Measurements from ENCODE around the gene PML. TPM values are rescaled to one million over a fixed set of nuclear protein-coding genes. Genes with fewer than 3 reads are reported as not detected.

PML gene, protein sequence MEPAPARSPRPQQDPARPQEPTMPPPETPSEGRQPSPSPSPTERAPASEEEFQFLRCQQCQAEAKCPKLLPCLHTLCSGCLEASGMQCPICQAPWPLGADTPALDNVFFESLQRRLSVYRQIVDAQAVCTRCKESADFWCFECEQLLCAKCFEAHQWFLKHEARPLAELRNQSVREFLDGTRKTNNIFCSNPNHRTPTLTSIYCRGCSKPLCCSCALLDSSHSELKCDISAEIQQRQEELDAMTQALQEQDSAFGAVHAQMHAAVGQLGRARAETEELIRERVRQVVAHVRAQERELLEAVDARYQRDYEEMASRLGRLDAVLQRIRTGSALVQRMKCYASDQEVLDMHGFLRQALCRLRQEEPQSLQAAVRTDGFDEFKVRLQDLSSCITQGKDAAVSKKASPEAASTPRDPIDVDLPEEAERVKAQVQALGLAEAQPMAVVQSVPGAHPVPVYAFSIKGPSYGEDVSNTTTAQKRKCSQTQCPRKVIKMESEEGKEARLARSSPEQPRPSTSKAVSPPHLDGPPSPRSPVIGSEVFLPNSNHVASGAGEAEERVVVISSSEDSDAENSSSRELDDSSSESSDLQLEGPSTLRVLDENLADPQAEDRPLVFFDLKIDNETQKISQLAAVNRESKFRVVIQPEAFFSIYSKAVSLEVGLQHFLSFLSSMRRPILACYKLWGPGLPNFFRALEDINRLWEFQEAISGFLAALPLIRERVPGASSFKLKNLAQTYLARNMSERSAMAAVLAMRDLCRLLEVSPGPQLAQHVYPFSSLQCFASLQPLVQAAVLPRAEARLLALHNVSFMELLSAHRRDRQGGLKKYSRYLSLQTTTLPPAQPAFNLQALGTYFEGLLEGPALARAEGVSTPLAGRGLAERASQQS
- 29.3 and 31.9 TPM in 2 replicates for total RNA-seq (ENCODE audit: low replicate concordance)

DNA sequence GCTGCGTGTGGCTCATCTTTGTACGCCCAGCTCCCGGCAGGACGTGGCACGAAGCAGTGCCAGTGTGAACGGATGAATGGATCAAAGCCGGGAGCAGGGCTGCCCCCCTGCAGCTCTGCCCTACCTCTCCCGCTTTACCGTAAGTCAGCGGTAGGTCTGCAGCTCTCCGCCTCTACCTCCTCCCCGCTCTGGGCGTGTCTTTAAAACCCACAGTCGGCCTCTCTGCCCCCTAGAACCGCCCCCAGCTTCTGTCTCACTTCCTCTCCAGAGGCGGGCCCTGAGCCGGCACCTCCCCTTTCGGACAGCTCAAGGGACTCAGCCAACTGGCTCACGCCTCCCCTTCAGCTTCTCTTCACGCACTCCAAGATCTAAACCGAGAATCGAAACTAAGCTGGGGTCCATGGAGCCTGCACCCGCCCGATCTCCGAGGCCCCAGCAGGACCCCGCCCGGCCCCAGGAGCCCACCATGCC lies at the start of gene PML:
Gene PML, plus strand, starts transcription at position 304 of the 471 bp plus-strand sequence. Its CDS starts 97 bp downstream, at position 401.
- TF ChIP-seq, protein P1, sequence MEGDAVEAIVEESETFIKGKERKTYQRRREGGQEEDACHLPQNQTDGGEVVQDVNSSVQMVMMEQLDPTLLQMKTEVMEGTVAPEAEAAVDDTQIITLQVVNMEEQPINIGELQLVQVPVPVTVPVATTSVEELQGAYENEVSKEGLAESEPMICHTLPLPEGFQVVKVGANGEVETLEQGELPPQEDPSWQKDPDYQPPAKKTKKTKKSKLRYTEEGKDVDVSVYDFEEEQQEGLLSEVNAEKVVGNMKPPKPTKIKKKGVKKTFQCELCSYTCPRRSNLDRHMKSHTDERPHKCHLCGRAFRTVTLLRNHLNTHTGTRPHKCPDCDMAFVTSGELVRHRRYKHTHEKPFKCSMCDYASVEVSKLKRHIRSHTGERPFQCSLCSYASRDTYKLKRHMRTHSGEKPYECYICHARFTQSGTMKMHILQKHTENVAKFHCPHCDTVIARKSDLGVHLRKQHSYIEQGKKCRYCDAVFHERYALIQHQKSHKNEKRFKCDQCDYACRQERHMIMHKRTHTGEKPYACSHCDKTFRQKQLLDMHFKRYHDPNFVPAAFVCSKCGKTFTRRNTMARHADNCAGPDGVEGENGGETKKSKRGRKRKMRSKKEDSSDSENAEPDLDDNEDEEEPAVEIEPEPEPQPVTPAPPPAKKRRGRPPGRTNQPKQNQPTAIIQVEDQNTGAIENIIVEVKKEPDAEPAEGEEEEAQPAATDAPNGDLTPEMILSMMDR (IDR thresholded peaks at IDR 0.05; ENCODE audit: insufficient read depth, low read length) = no peak

DNA sequence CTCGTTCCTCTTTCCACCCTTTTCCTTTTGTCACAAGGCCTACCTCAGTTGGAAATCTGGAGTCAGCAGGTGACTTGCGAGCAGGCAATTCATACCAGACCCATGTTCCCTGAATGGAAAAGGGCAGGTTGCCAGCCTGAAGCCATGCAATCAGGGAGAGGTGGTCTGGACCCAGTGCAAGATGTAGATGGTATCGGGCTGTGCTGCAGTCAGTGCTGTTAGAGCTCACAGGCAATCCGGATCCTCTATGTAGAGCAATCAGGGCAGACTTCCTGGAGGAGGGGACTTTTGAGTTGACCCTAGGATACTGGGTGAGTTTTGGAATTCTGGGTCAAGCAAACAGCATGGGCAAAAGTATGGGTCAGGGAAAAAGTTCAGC lies 49.4 kb upstream of the PML start:
- H3K4me3 ChIP-seq (ENCODE audit: low read depth, low read length) = no peak overlapping the region
- TF ChIP-seq, protein P1 (IDR thresholded peaks at IDR 0.05; ENCODE audit: insufficient read depth, low read length) = no peak
- DNase-seq (ENCODE audit: low read depth) = no peak

More for the DNA sequence above, at the start of gene PML:
- peak within 1 kb of the TSS; percentile 72 for H3K4me3 ChIP-seq (ENCODE audit: low read depth, low read length)
- DNase-seq (ENCODE audit: low read depth) = peak; percentile 92

DNA sequence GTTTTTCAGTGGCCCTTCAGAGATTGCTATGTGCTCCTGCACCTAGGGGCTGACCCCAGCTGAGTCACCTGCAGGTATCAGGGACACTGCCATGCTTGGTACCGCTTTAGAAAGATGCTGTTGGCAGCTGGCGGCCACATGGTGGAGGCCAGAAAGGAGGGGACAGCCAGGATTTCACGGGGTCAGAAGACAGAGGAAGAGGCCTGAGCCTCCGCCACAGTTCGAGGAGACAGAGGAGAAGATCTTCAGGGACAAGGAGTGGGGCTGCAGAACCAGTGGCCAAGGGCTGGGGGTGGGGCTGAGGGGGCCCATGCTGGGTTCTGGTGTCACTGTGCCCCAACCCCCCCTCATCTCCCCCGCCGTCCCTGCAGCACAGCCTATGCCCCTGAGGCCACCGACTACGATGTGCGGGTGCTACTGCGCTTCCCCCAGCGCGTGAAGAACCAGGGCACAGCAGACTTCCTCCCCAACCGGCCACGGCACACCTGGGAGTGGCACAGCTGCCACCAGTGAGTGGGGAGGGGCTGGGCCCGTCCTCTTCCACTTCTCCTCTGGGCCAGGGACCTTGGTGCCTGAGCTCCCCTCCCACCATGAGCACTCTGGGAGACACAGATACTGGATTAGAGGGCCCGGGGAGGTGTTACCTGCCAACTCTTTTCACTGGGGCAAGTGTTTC lies 48.3 kb upstream of the PML start:
- no peak overlapping the region for H3K4me3 ChIP-seq (ENCODE audit: low read depth, low read length)
- TF ChIP-seq, protein P1 (IDR thresholded peaks at IDR 0.05; ENCODE audit: insufficient read depth, low read length) = no peak
- no peak for DNase-seq (ENCODE audit: low read depth)

DNA sequence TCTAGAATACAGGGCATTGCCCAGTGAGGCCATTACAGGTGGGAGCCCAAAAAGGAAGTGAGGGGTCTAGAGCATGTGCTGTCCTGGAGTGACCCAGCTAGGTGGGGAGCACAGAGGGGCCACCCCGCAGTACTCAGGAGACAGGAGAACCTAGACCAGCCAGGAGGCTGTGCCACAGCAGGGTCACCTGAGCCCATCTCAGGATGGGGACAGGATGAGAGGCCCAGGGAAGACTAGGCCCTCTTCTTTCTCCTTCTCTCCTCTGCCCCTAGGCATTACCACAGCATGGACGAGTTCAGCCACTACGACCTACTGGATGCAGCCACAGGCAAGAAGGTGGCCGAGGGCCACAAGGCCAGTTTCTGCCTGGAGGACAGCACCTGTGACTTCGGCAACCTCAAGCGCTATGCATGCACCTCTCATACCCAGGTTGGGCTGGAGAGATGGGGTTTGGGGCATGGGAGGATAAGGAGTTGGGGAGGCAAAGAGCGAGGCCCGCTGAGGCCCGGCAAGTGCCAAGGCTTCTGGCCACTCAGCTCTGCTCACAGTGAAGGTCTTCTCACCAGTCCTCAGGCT lies 47.6 kb upstream of the PML start:
- TF ChIP-seq, protein P1 (IDR thresholded peaks at IDR 0.05; ENCODE audit: insufficient read depth, low read length) = no peak
- H3K4me3 ChIP-seq (ENCODE audit: low read depth, low read length) = no peak overlapping the region
- DNase-seq (ENCODE audit: low read depth) = no peak

DNA sequence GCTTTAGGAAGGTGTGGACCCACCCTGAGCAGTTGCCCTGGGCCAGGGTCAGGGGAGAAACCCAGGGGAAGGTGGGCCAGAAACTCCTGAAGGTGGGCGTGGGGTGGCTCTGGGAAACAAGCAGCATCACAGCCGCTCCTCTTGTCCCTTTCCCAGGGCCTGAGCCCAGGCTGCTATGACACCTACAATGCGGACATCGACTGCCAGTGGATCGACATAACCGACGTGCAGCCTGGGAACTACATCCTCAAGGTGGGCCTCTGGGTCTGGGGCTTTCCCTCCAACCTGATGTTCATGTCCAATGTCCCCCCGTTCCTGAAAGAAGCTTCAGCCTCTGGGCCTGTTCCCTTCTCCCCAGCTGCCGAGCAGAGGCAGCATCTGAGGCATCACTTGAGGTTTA lies 46.9 kb upstream of the PML start:
- no peak for DNase-seq (ENCODE audit: low read depth)
- TF ChIP-seq, protein P1 (IDR thresholded peaks at IDR 0.05; ENCODE audit: insufficient read depth, low read length) = no peak
- no peak overlapping the region for H3K4me3 ChIP-seq (ENCODE audit: low read depth, low read length)

DNA sequence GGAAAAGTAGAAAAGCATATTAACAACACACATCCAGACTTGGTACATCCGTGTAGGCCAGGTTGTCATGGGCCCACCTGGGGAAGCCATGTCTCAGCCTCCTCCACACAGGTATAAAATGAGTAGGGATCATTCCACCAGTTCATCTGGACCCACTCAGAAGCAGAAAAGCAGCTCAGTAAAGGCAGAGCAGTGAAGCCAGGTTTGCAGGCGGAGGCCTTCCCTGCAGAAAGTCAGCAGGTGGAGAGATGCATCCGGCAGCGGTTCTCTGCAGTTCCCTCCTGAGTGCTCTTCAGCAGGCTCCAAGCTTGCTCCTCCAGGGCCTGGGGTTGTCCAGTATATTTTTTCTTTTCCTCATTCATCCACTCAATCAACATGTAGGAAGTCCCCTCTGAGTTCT lies 46.1 kb upstream of the PML start:
- DNase-seq (ENCODE audit: low read depth) = no peak
- H3K4me3 ChIP-seq (ENCODE audit: low read depth, low read length) = no peak overlapping the region
- TF ChIP-seq, protein P1 (IDR thresholded peaks at IDR 0.05; ENCODE audit: insufficient read depth, low read length) = no peak
